Cerebellar cortex (tissue), 1 donor: ENCODE results near the gene DDI2.
"Not testable (repeated sequence)": the region's sequence is repeated elsewhere in the genome, so short reads cannot be mapped to it uniquely, and the experiment has no call there.

Experiments
- DNase-seq: peaks from one replicate; pipeline ENCODE4 v3.0.0-alpha.2; 2015; ENCODE audit warnings: low spot score

Gene DDI2

DNA sequence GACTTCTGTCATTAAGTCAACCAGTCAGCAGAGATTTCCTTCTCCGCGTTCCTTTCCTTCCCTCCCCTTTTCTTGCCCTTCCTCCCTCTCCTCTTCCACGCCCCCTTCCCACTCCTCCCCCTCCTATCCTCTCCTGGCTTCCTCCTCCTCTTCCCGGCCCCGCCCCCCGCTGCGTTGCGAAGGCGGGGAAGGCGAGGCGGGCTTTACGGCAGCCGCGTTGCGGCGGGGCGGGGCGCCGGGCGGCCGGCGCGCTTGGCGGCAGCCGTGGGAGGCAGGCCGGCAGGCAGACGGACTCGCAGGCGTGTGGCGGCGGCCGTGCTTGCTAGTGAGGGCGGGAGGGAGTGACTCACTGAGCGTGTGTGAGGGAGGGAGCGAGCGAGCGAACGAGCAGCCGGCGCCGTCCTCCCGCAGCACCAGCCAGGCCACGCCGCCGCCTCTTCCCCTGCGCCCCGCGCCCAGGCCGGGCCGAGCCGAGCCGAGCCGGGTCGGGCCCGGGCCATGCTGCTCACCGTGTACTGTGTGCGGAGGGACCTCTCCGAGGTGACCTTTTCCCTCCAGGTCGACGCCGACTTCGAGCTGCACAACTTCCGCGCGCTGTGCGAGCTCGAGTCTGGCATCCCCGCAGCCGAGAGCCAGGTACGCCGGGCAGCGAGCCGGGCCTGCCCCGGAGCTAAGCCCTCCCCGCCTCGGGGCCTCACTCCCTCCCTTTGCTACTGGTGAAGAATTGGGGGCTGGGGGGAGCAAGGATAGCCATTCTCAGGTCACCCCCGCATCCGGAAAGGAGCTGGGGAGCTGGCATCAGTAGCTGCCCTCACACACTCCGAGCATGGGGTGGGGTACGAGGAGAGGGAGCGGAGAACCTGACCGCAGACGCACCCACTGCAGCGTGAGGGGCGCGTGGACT, at the start of gene DDI2:
TSS of gene DDI2 (plus strand) at position 286 of the 904 bp plus-strand sequence. CDS start at position 499, 213 bp downstream.
- peak; percentile 98 for DNase-seq

DNA sequence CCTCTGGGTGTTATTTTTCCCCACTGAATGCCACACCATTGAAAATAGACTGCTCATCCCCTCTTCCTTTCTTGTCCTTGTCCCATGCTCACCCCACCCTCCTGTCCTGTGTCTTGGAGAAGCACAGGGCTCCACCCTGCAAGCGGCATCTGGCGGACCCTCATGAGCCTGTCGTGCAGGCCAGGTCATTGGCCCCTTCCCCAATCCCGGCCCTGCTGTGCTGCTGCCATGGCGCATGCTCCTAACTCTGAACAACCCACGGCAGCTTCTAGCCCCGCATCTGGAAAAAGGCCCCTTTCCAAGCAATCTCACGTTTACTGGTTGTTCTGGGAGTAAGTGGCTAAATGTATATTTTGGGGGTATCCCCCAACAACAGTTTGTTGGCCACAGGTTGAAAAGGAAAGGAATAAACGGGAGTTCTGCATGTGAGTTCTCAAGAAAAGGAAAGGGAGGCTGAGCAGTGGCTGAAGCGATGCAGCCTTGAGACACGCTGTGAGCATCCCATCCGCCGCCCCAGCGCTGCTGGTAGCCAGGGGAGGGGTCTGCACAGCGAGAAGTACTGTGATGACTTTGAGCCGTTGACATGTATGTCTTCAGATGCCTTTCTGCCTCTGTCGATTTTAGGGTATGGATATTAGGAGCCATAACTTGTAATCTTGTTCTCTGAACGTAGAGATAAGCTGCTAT, 48.7 kb upstream of the DDI2 start:
- DNase-seq = no peak

DNA sequence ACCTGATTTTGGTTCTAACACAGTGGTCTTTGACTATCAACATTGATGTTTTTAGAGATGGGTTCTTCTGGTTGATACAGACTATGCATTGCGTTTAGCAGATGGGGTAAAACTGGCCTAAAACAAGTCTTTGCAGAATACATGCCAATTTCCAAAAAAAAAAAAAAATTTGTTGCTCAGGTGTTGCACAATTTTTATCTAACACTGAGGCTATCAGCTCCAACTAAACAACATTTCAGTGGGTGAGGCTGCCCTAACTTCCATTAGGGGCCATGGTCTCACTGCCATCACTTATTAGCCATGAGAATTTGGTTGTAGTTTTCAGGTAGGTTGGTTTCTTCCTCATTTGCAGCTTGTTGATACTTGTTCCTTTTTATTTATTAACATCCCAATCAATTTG, 46.4 kb upstream of the DDI2 start:
- no peak for DNase-seq

DNA sequence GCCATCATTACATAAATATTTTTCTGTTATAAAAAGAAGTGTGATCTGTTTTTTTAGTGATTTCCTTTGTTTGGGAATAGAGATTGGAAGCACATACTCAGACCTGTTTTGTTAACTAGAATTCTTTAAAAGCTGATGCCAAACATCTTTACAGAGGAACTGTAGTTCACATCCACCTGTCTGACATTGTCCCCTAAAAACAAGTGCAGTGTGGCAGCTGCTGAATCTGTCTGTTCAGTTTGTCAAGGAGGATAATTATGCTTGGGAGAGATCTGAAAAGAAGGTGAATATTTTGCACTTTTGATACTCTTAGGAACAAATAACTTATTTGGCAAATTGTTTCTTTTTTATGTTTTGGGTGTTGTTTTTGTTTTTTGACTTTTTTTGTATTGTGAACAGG, 46.0 kb upstream of the DDI2 start:
- DNase-seq = no peak

DNA sequence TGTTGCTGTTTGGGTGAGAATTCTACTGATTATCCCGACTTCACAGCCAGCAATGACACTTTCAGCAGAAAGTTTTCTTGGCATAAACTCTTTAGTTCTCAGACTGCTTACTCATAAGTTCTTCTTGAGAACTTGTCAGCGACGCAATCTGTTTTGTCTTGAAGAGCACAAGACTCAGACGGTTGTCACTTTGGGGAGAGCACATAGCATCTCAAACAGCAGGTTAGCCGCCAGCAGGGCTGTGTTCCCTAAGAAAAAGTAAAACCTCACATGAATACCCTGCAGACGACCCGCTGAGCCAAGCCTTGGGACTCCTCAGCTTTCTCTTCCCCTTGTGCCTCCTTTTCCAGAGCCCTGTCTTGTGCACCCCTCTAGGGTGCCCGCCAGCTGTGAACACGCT, 43.8 kb upstream of the DDI2 start:
- no peak for DNase-seq

DNA sequence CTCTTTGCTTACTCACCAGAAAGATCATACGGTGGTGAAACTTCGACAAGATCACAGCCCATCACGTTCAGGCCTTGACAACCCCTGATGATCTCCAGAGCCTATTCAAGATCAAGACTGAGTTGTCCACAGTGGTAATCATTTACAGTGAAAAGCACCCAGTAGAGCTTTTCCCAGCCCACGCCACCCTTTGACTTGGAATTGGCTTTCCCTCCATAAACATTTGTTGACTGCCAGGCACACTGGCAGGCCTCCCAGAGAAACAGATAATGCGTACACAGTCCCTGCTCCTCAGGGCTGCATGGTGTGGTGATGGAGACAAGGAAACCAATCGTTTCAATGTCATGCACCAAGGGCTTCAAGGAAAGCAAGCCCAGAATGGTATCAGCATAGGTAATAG, 42.5 kb upstream of the DDI2 start:
- DNase-seq = no peak

DNA sequence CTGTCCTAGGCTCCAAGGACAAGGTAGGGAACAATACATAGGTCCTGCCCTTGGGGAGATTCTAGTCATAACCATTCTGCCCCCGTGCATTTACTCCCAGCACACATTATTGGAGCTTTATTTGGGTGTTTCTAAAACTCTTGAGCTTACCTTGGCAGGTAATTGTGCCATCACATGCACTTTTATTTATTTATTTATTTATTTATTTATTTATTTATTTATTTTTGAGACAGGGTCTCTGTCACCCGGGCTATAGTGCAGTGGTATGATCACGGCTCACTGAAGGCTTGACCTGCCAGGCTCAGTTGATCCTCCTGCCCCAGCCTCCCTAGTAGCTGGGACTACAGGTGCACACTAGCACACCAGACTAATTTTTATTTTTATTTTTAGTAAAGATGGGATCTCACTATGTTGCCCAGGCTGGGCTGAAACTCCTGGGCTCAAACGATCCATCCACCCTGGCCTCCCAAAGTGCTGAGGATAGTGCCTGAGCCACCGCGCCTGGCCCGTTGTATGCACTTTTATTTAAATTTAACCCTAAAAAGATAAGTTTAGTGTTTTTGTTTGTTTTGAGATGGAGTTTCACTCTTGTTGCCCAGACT, 41.6 kb upstream of the DDI2 start:
- DNase-seq = no peak

DNA sequence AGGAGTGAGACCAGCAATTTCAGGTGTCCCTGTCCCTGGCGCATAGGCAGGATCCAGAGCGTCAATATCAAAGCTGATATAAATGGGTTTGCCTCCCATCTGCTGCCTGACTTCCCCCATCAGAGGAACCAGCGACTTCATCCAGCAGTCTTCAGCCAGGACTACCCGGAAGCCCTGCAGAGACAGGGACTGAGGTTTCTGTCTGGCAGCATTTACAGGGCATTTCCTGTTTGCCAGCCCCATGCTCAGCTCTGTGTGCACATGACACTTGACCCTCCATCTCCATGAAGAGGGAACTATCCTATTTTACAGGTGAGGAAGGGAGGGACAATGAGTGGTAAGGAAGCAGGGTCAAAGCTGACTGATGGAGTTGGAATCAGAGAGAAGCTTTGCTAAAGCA, 39.6 kb upstream of the DDI2 start:
- DNase-seq = no peak

DNA sequence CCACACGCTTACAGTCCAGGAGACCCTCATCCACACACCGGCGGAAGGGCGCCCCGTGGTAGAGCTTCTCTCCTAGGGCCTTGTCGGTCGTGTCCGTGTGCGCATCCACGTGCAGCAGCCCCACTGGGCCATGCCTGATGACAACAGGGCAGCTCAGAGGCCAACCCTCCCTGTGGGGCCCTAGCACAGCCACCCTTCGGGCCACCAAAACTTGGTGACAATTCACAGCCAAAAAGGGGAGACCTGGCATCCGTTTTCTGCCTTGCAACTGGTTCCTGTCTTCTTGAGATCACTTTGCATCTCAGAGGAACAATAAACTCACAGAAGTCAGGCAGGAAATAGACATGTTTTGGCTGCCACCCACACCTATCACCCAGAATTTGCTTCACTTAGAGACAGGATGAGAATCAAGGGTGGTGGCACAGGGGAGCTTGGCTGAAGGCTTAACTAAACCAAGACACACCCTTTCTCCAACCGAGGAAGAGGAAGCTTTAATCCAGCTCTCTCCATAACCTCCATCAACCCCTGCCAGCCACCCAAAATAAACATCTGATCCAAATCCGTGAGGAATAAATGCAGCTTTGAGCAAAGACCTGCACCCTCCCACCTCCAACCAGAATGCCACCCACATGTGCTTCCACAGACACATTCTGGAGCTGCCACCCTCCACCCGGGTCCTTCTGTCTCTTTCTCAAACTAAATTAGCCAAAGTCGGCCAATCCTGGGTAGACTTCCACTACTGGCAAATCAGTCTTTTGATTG, 38.2 kb upstream of the DDI2 start:
- no peak for DNase-seq

DNA sequence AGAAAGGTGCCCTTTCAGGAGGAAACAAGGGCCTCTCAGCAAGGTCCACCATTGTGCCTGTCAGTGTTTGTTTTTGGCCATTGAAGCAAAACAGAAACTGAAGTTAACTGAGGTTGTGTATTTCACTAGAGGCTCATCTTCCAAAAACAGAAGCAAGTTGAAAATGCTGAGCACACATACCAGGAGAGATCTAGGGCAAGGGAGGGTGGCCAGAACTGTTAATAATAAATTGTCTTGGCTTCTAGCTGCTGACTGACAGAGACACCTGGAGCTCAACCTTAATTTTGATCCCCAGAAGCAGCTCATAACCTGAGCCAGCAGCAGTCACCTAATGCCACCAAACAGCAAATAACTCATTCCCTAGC, 37.6 kb upstream of the DDI2 start:
- DNase-seq = peak; percentile 15

DNA sequence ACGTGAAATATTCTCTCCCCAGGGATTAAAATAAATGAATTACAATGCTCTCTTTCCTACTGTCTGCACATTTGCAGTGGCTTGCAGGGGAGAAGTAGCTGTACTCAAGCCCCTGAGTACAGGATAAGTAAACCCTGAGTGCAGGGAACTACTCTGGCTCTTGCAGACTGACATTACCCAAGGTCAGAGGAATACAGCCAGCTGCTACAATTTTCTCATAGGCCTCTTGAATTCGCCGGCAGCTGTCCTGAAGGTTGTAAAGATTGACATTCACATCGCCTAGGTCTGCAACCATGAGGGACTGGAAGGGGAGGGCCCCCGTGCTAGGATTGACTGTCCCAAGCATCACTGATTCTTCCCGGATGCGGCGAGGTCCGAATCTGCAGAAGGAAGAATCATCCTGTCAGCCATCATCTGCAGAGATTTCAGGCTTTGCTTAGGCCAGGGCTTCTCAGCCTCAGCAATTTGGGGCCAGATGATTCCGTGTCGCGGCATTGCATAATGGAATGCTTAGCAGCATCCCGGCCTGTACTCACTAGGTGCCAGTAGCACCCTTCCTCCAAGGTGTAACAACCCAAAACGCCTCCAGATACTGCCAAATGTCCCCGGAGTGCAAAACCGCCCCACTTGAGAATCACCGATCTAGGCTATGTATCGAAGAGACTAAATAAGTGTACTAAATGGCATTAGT, 34.1 kb upstream of the DDI2 start:
- no peak for DNase-seq

DNA sequence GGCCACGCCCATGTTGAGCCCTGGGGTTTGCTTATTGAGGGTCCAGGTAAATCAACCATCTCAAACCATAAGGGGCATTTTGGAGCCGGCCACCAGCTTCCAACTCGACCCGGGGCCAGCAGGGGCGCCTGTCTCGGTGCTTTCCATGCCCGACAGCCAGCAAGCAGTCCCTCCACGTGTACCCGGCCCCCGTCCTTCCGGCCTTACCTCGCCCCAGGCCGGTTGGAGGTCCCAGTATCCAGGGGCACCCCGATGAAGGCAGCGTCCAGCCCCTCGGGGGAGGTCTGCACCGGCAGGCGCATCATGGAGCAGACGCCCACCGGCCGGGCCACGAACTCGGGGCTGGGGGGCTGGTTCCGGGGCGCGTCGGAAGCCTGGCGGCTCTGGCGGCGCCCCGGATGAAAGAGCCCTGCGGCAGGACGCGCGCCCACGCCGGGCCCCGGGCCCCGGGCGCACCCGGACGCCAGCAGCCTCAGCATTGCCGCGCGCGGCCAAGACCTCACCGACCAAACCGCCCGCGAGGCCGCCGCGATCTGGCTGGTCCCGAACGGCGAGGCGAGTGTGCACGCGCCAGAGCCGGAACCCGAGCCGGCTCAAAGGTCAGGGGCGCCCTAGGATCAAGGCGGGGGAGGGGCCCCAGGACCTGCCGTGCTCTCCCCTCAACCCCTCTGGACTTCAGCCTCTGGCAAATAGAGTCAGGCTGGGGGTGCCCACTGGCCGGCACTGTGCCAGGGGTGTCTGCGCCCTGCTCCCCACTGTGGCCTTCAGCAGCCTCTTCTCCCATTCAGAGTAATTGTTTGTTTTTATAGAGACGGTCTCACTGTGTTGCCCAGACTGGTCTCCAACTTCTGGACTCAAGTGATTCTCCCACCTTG, 32.5 kb upstream of the DDI2 start, which contains the start of gene AGMAT:
TSS of gene AGMAT (minus strand) at position 563 of the 875 bp plus-strand sequence. CDS start at position 479, 84 bp downstream.
- no peak for DNase-seq

DNA sequence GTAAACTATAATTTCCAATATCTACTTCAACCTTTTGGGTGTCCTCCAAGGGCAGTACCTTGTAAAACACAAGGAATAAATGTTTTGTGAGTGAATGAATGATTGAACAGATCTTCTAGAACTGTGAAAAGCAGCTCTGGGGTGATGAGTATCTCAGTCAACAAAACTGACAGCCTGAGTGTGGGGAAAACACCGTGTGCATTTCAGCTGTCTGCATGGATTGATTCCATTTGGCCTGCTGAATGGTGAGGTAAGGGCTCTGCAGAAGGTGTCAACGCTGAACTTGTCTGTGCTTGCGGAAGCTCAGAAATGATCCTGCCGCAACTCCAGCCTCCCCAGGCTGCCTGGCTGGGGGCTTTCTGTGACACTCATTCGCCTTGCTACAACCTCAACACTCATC, 25.0 kb upstream of the DDI2 start:
- DNase-seq = no peak

DNA sequence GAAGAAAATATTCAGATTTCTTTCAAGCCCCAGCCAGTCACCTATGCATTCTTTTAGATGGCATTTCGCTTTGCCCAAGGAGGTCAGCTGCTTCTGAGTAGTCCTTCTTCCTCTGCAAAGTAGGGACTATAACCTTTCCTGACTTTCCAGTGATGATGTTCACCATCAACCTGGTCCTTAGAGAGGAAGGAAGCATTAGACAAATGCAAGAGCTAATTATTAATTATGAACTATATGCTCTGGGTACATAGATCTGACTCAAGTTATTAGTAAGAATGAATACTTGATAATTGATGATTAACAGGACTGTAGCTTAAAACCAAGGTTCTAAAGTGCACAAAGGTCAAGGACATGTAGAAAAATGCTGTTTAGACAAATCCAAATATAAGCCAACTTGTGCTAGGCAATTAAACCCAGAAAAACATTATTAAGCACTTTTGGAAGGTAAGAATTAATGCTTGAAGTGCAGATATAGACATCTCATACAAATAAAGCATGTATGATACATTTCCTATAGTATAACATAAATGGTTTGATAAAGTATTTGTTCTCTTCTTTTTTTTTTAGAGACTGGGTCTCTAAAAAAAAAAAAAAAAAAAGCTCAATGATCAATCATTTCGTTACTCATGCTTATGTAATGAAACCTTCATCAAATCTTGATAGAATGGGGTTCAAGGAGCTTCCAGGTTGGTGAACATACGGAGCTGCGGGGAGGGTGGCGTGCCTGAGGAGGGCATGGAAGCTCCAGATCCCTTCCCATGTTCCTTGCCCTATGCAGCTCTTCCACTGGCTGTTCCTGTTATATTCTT, 21.2 kb upstream of the DDI2 start:
- DNase-seq = no peak

DNA sequence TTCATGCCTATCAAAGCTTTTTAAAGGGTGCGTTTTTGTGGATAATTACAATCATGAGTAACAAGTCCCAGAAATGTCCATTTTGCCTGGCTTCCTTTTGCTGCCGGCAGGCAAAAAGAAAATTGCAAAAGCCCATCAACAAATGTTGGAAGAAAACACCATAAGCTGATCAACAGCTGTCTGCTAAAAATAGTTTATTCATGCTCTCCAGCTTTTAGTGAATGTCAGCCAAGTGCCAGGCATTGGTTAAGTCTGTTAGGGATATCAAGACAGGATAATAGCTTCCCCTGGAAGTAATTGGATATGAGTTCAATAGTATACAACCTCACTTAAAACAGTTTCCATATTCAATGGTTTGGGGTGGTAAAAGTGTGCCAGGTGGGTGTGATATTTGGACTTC, 18.8 kb upstream of the DDI2 start:
- DNase-seq = no peak

DNA sequence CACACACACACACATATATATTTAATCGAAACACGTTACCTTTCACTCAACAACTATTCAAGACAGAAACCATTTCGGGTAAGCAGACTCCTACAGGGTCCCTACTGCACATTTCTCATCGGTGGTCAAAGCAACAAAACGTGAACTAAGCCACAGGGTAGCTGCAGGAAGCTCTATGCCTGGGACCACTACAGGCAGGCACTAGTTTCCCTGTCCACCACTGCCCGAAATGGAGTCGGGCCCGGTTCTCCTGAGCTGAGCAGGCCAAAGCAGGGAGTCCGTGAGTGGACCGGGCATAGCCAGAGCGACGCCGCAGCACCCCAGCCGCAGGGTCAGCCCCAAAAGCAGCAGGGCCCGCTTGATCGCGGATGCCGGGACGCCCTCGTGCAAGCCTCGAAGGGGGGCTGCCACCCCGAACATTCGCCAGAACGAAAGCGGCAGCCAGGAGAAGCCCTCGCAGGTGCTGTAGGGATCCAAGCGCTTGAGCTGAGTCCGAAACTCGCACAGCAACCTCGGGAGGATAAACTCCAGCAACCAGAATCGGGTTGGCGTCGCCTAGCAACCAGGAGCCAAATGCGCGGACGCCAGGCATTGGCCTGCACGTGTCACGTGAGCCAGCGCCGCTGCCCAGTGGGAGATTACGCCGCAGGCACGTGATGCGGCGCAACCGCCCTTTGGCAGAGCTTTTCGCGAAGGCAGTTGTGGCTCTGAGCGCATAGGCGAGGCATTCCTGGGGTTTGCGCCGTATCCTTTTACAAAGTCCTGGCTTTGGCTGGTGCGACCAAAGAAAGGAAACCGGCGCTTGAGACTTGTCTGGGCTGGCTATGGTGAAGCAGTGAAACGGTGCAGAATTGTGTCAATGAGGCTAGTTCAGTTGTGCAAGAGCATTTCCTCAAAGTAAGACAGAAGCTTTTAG, 13.9 kb upstream of the DDI2 start:
- peak; percentile 97 for DNase-seq

DNA sequence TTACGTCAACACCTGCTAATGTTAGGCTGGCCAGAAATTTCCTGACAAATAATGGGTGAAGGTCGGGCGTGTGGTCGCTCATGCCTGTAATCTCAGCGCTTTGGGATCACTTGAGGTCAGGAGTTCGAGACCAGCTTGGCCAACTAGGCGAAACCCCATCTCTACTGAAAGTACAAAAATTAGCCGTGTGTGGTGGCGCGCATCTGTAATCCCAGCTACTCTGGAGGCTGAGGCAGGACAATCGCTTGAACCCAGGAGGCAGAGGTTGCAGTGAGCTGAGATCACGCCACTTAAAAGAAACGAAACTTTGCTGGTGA, 13.3 kb upstream of the DDI2 start:
- DNase-seq = not testable (repeated sequence)

DNA sequence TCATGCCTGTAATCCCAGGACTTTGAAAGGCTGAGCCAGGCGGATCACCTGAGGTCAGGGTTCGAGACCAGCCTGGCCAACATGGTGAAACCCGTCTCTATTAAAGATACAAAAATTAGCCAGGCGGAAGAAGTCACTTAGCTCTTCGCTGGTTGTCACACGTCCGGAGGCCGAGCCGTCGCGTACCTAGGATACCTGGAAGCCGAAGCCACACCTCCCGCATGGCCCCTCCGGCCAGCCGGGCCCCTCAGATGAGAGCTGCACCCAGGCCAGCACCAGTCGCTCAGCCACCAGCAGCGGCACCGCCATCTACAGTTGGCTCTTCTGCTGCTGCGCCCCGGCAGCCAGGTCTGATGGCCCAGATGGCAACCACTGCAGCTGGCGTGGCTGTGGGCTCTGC, 12.9 kb upstream of the DDI2 start:
- not testable (repeated sequence) for DNase-seq
